HL-60 (cell line): ENCODE measurements around the gene MTSS2.

Experiments
- DNase-seq, 2 experiments: peaks; one replicate each; pipeline ENCODE4 v3.0.0-alpha.2; 2010 to 2020; ENCODE audit warnings: low read depth in 1 of 2, low spot score in 1 of 2
- H3K27ac ChIP-seq: fragments of 250-450 bp; sonication (Bioruptor Pico); replicated peaks from 2 replicates; pipeline ENCODE4 v1.5.1; 2020; ENCODE audit warnings: mild to moderate bottlenecking, moderate library complexity
- H3K27me3 ChIP-seq: fragments of 250-450 bp; sonication (Bioruptor Pico); 2 replicates; pipeline ENCODE4 v1.5.1; 2021; ENCODE audit warnings: mild to moderate bottlenecking, moderate library complexity; ENCODE audit not compliant: insufficient read depth, poor library complexity, severe bottlenecking
- H3K4me3 ChIP-seq: replicated peaks from 2 replicates; pipeline ENCODE4 v1.5.1; 2011; ENCODE audit warnings: mild to moderate bottlenecking, control low read depth, low read length; ENCODE audit not compliant: insufficient read depth
- CTCF ChIP-seq: IDR thresholded peaks from one replicate; pipeline ENCODE4 v1.5.1; 2011; ENCODE audit warnings: low read length, control low read depth, inconsistent platforms; ENCODE audit not compliant: insufficient read depth
- GABPA ChIP-seq: IDR thresholded peaks from 2 replicates; pipeline ENCODE4 v1.6.1; 2012; ENCODE audit warnings: low read depth
- POLR2AphosphoS5 ChIP-seq: IDR thresholded peaks from 2 replicates; pipeline ENCODE4 v1.6.1; 2012; ENCODE audit warnings: low read depth
- REST ChIP-seq: IDR thresholded peaks from 2 replicates; pipeline ENCODE4 v1.6.1; 2012; ENCODE audit warnings: low read depth; ENCODE audit not compliant: insufficient replicate concordance
- SPI1 ChIP-seq: IDR thresholded peaks from 2 replicates; pipeline ENCODE4 v1.6.1; 2012; ENCODE audit warnings: low read depth, mild to moderate bottlenecking, borderline replicate concordance

The MTSS2 gene

GRCh38 chr16:70726892-70727361 is 41.1 kb upstream of the MTSS2 start:
- Histone ChIP-seq H3K4me3 (no peak overlapping the region), H3K27me3 (no peaks in the 10 kb centered on the region), H3K27ac (no peak overlapping the region; the same call in 1 of the 2 replicates)
- TF ChIP-seq POLR2AphosphoS5 = no peak
- TF ChIP-seq CTCF = no peak
- no peak for TF ChIP-seq SPI1
- TF ChIP-seq REST = no peak
- TF ChIP-seq GABPA = no peak
- DNase-seq = no peak

DNA sequence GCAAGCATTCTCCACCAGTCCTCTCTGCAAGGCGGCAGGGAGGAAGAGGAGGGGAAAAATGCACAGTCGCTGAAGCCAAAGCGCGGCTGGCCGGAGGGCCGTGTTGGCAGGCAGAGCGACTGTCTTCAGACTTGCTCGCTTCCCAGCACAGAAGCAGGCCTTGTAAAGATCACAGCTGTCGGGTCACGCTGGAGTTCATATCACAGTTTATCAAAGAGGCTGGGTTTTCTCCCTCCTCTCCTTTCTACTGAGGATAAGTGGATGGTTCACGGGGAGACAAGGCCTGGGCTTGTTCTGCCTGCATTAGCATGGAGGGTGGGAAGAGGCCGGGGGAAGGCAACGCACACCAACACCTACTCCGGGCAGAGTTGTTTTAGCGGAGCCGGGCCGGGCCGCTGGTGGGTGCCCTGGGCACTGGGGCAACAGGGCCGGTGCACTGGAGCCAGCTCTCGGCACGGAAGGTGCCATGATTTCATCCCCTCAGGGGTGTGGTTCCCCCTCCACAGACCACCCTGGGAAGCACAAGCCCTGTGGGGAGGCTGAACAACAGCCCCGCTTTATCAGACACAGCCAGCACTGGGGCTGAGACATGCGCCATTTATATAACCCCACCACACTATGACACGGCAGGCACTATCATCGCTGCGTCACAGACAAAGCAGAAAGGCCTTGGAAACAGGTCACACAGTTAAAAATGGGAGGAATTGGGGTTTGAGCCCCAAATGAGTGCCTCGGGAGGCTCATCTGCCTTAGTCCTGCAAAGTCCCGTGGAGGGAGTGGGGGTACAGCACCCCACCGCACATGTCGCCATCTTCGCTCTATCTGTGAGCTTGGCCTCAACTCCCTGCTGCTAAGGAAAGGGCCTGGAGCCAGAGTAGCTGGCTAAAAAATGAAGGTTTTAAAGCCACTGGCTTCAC is 40.3 kb upstream of the MTSS2 start:
- TF ChIP-seq CTCF (no peak), POLR2AphosphoS5 (no peak), SPI1 (no peak), GABPA (no peak), REST (no peak)
- H3K27me3 ChIP-seq = no peaks in the 10 kb centered on the region
- no peak overlapping the region for H3K27ac ChIP-seq
- H3K4me3 ChIP-seq = no peak overlapping the region
- DNase-seq = no peak

GRCh38 chr16:70725024-70725911 is 39.4 kb upstream of the MTSS2 start:
- H3K27ac ChIP-seq = no peak overlapping the region
- DNase-seq = no peak
- H3K4me3 ChIP-seq = no peak overlapping the region
- TF ChIP-seq SPI1 (no peak), REST (no peak), CTCF (no peak), POLR2AphosphoS5 (no peak), GABPA (no peak)
- H3K27me3 ChIP-seq = no peaks in the 10 kb centered on the region
